Measurements from ENCODE around the gene DOCK4. TPM values are rescaled to one million over a fixed set of nuclear protein-coding genes. Genes with fewer than 3 reads are reported as not detected.

The DOCK4 gene
- total RNA-seq, 4 donors from 2014 or later: 8.2 to 9.0 (median 8.6) TPM

DNA sequence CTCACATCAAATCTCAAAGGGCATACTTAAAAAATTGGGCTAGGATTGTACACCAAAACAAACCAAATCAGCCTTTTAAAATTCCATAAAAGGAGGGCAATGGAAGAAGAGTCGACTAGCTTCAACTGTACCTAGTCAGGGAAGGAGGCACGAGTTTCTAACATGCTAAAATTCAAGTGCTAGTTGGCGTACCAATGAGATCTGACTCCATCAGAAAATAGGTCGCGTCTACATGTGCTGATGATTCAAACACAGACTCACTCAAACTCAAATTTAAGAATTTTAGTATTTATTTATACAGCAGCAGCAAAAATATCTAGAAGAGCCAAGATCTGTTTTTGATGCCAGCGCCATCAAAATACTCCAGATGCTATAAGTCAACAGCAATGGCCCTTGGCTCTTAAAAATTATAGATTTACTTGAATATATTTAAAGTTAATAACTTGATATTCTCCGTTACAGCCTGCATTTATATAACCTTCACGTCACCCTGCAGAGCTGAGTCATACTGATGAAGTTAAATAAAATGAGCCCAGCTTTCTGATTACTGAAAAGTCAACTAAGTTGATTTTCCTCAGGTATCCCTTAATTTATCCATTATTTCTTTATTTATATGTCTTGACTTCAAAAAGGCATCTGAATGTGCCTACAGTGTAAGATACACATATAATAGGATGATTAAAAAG, 341.8 kb downstream of the DOCK4 start:
- TF ChIP-seq, protein P1, sequence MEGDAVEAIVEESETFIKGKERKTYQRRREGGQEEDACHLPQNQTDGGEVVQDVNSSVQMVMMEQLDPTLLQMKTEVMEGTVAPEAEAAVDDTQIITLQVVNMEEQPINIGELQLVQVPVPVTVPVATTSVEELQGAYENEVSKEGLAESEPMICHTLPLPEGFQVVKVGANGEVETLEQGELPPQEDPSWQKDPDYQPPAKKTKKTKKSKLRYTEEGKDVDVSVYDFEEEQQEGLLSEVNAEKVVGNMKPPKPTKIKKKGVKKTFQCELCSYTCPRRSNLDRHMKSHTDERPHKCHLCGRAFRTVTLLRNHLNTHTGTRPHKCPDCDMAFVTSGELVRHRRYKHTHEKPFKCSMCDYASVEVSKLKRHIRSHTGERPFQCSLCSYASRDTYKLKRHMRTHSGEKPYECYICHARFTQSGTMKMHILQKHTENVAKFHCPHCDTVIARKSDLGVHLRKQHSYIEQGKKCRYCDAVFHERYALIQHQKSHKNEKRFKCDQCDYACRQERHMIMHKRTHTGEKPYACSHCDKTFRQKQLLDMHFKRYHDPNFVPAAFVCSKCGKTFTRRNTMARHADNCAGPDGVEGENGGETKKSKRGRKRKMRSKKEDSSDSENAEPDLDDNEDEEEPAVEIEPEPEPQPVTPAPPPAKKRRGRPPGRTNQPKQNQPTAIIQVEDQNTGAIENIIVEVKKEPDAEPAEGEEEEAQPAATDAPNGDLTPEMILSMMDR (IDR thresholded peaks at IDR 0.05): no peak
- no peak for TF ChIP-seq POLR2A (IDR thresholded peaks at IDR 0.05)
- DNase-seq (ENCODE audit: low spot score in 2 of 2): no peak
- H3K4me3 ChIP-seq (ENCODE audit: low read depth, poor library complexity, severe bottlenecking): no peak overlapping the region
- WGBS, 2 donors: 86 to 89% methylated on average over 8 of the region's 8 CpGs
- intact Hi-C loops (cut with DNase I; ENCODE audit: low total_unique reads): no loop called here

DNA sequence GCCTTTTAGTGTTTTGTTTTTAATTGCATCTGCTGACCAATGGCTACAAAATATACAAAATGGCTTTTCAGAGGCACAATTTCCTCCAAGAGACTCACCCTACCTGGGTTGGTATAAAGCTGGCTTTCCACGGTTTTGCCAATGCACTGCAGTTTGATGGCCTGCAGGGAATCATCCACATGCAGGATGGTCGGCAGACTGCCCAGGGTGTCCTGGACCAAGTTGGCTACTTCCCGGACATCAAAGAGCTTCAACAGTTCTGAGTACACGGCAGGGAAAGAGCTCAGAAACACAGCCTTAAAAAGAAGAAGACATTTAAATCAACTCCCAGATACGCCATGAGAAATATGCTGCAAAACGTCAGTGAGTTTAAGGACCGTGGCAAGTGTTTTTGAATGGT, 342.9 kb downstream of the DOCK4 start:
- 84 to 88% methylated on average over 7 of the region's 7 CpGs for WGBS, 2 donors
- TF ChIP-seq, protein P1 (IDR thresholded peaks at IDR 0.05): no peak
- no peak for TF ChIP-seq POLR2A (IDR thresholded peaks at IDR 0.05)

DNA sequence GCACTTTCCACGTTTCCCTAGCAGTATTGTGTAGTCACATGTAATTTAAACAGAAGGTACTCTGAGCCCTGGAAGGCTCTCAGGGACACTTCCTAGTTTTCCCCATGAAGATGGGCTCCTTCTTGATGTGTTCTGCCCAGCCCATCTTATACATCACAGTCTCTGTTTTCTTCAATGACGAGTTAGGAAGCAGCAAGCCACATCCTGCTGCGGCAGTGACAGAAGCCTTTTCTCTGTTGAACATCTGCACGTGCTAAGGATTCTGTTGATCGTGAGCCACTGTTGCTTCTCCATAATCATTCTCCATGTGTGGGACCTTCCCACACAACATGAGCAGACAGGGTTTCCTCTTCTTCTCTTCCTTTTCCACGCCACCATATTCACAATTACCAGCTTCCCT, 346.0 kb downstream of the DOCK4 start:
- intact Hi-C loops (cut with DNase I; ENCODE audit: low total_unique reads): no loop called here
- DNase-seq (ENCODE audit: low spot score in 2 of 2): no peak
- WGBS, 2 donors: 83 to 91% methylated on average over 6 of the region's 6 CpGs
- no peak for TF ChIP-seq POLR2A (IDR thresholded peaks at IDR 0.05)
- TF ChIP-seq, protein P1 (IDR thresholded peaks at IDR 0.05): no peak
- H3K4me3 ChIP-seq (ENCODE audit: low read depth, poor library complexity, severe bottlenecking): no peak overlapping the region

More for the DNA sequence above, 342.9 kb downstream of the DOCK4 start:
- DNase-seq (ENCODE audit: low spot score in 2 of 2): no peak
- intact Hi-C loops (cut with DNase I; ENCODE audit: low total_unique reads): no loop called here
- no peak overlapping the region for H3K4me3 ChIP-seq (ENCODE audit: low read depth, poor library complexity, severe bottlenecking)

DNA sequence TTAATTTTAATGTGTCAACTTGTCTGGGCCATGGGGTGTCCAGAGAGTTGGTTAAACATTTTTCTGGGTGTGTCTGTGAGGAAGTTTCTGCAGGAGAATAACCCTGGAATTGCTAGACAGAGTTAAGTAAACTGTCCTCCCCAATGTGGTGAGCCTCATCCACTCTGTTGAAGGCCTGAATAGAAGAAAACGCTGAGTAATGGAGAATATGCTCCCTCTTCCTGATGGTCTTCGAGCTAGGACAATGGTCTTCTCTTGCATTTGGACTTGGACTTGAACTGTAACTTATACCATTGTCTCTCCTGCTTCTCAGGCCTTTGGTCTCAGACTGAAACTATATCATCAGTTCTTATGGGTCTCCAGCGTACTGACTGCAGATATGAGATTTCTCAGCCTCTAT, 347.9 kb downstream of the DOCK4 start:
- WGBS, 2 donors: 96 to 97% methylated on average over 3 of the region's 3 CpGs
- no peak overlapping the region for H3K4me3 ChIP-seq (ENCODE audit: low read depth, poor library complexity, severe bottlenecking)
- intact Hi-C loops (cut with DNase I; ENCODE audit: low total_unique reads): no loop called here
- DNase-seq (ENCODE audit: low spot score in 2 of 2): no peak
- no peak for TF ChIP-seq POLR2A (IDR thresholded peaks at IDR 0.05)
- TF ChIP-seq, protein P1 (IDR thresholded peaks at IDR 0.05): no peak

DNA sequence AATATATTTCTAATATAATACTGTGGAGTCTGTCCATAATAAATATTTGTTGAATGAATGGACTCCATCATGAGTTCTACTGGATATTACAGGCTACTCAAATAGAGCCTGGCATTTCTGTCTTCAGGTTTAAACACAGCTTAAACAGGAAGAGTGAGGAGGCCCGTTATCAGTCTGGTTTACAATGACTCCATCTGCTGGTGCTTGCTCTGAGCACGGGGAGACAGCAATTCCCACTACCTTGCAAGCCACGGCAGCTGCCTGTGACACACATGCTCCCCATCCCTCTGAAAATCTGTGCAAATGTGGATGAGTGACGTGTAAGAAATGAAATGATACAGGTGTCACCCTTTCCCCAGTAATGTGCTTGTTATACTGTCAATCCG, 350.4 kb downstream of the DOCK4 start:
- no peak for DNase-seq (ENCODE audit: low spot score in 2 of 2)
- H3K4me3 ChIP-seq (ENCODE audit: low read depth, poor library complexity, severe bottlenecking): no peak overlapping the region
- intact Hi-C loops (cut with DNase I; ENCODE audit: low total_unique reads): no loop called here
- 52 to 61% methylated on average over 5 of the region's 5 CpGs for WGBS, 2 donors
- TF ChIP-seq, protein P1 (IDR thresholded peaks at IDR 0.05): no peak
- no peak for TF ChIP-seq POLR2A (IDR thresholded peaks at IDR 0.05)
